ENCODE results near the gene PJA2.
A peak's percentile ranks its signal among the peaks of the same experiment; 100 is the strongest.
"Not testable (repeated sequence)": the region's sequence is repeated elsewhere in the genome, so short reads cannot be mapped to it uniquely, and the experiment has no call there.

The PJA2 gene

GRCh38 chr5:109418712-109419352 is 9.1 kb upstream of the PJA2 start:
- DNase-seq (ENCODE audit: low read depth): no peak
- no peak overlapping the region for H3K4me3 ChIP-seq (ENCODE audit: low read depth, low read length)
- TF ChIP-seq CTCF (IDR thresholded peaks at IDR 0.05; ENCODE audit: low read depth, low read length) (no peak), MAX (IDR thresholded peaks at IDR 0.05; ENCODE audit: low read depth, low read length) (no peak), MYC (IDR thresholded peaks at IDR 0.05; ENCODE audit: low read depth, low read length) (no peak), POLR2A (IDR thresholded peaks at IDR 0.05; ENCODE audit: extremely low read depth, insufficient read length) (no peak)

DNA sequence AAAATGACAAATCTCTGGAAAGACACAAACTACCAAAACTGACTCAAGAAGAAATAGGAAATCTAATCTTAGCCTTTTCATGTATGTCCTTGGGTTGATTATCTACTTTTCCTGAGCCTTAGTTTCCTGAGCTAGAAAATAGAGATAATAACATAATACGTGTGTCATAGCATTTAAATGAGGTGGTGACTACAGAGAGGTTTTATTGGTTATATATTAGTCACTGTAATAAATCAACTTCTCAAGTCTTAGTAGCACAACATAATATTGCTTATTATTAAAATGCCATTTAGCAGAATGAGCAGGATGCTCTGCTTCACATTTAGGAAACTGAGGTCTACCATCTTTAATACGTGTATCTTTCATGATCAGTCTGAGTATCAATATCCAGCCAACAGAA is 7.1 kb upstream of the PJA2 start:
- no peak overlapping the region for H3K4me3 ChIP-seq (ENCODE audit: low read depth, low read length)
- TF ChIP-seq MAX (IDR thresholded peaks at IDR 0.05; ENCODE audit: low read depth, low read length) (no peak), MYC (IDR thresholded peaks at IDR 0.05; ENCODE audit: low read depth, low read length) (no peak), POLR2A (IDR thresholded peaks at IDR 0.05; ENCODE audit: extremely low read depth, insufficient read length) (no peak), CTCF (IDR thresholded peaks at IDR 0.05; ENCODE audit: low read depth, low read length) (no peak)
- DNase-seq (ENCODE audit: low read depth): no peak

- not testable (repeated sequence) for H3K4me3 ChIP-seq (ENCODE audit: low read depth, low read length); DNase-seq (ENCODE audit: low read depth)
These were observed 4.2 kb upstream of the PJA2 start for GRCh38 chr5:109413921-109414461.

DNA sequence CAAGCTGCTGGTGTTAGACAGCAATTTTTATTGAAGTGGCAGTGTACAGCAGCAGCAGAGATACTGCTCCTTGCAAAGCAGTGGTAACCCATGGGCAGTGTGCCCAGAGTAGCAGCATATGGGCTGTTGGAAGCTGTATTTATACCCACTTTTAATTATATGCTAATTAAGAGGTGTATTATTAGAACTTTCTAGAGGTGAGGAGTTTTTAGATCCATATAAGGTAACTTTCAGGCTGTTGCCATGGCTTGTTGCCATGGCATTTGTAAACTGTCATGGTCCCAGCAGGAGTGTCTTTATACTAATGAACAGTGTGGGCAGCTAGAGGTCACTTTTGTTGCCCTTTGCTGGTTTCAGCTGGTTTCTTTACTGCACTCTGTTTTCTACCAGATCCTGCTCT is 3.7 kb upstream of the PJA2 start:
- H3K4me3 ChIP-seq (ENCODE audit: low read depth, low read length): no peak overlapping the region
- no peak for DNase-seq (ENCODE audit: low read depth)

GRCh38 chr5:109412981-109413402 is 3.2 kb upstream of the PJA2 start:
- DNase-seq (ENCODE audit: low read depth): peak; percentile 60
- no peak for TF ChIP-seq POLR2A (IDR thresholded peaks at IDR 0.05; ENCODE audit: extremely low read depth, insufficient read length)
- peak; percentile 11; the same call in 1 of the 2 replicates for TF ChIP-seq MAX (IDR thresholded peaks at IDR 0.05; ENCODE audit: low read depth, low read length)
- H3K4me3 ChIP-seq (ENCODE audit: low read depth, low read length): no peak overlapping the region

More for the DNA sequence above, 3.7 kb upstream of the PJA2 start:
- TF ChIP-seq POLR2A (IDR thresholded peaks at IDR 0.05; ENCODE audit: extremely low read depth, insufficient read length) (no peak), MYC (IDR thresholded peaks at IDR 0.05; ENCODE audit: low read depth, low read length) (no peak), MAX (IDR thresholded peaks at IDR 0.05; ENCODE audit: low read depth, low read length) (no peak), CTCF (IDR thresholded peaks at IDR 0.05; ENCODE audit: low read depth, low read length) (no peak)

GRCh38 chr5:109411627-109412026 is 1.9 kb upstream of the PJA2 start:
- no peak for TF ChIP-seq POLR2A (IDR thresholded peaks at IDR 0.05; ENCODE audit: extremely low read depth, insufficient read length)
- no peak for TF ChIP-seq MYC (IDR thresholded peaks at IDR 0.05; ENCODE audit: low read depth, low read length)
- no peak for TF ChIP-seq MAX (IDR thresholded peaks at IDR 0.05; ENCODE audit: low read depth, low read length)
- no peak for TF ChIP-seq CTCF (IDR thresholded peaks at IDR 0.05; ENCODE audit: low read depth, low read length)
- peak; percentile 50 for DNase-seq (ENCODE audit: low read depth)
- H3K4me3 ChIP-seq (ENCODE audit: low read depth, low read length): peak overlapping the region; percentile 90
